ENCODE results near the gene HSD17B1.

Gene HSD17B1

GRCh38 chr17:42547001-42547461 is 5.7 kb upstream of the HSD17B1 start:
- H3F3A ChIP-seq (ENCODE audit: insufficient read depth, low read length) = no peaks in the 10 kb centered on the region
- H3K9ac ChIP-seq (ENCODE audit: low read length) = no peak overlapping the region
- no peak overlapping the region for H3K27ac ChIP-seq (ENCODE audit: low read length)
- H3K4me3 ChIP-seq (ENCODE audit: low read length) = no peak overlapping the region
- H3K79me2 ChIP-seq (ENCODE audit: low read length) = no peaks in the 10 kb centered on the region
- no peaks in the 10 kb centered on the region for H3K9me2 ChIP-seq (replicated peaks; ENCODE audit: insufficient read depth, low read length)
- H3K27me3 ChIP-seq (replicated peaks; ENCODE audit: insufficient read depth, low read length) = no peaks in the 10 kb centered on the region
- H3K4me2 ChIP-seq (ENCODE audit: low read depth, low read length) = no peak overlapping the region
- H3K4me1 ChIP-seq (ENCODE audit: low read length) = 0 out of 2 replicates have a peak, but pooled peaks cover 4% of the 10 kb centered on the region
- no peak for TF ChIP-seq EZH2 (optimal IDR thresholded peaks at IDR 0.05; ENCODE audit: low read depth, low read length)
- TF ChIP-seq EZH2phosphoT487 (IDR thresholded peaks at IDR 0.05; ENCODE audit: low read length) = no peak
- TF ChIP-seq CTCF (IDR thresholded peaks at IDR 0.05; ENCODE audit: low read length) = no peak
- no peak overlapping the region for H2AFZ ChIP-seq (ENCODE audit: low read length)
- no peaks in the 10 kb centered on the region for H4K20me1 ChIP-seq (ENCODE audit: insufficient read depth, low read length)
- no peaks in the 10 kb centered on the region for H3K36me3 ChIP-seq (replicated peaks; ENCODE audit: insufficient read depth, low read length)
- DNase-seq = no peak
- no peaks in the 10 kb centered on the region for H3K9me3 ChIP-seq (replicated peaks; ENCODE audit: insufficient read depth, low read length)

- Histone ChIP-seq H3K4me1 (ENCODE audit: low read length) (0 out of 2 replicates have a peak, but pooled peaks cover 4% of the 10 kb centered on the region), H3K4me3 (ENCODE audit: low read length) (peak overlapping the region; percentile 50), H4K20me1 (ENCODE audit: insufficient read depth, low read length) (no peaks in the 10 kb centered on the region), H2AFZ (ENCODE audit: low read length) (0 out of 2 replicates have a peak overlapping the region, but pooled peaks have one; percentile 45), H3K9ac (ENCODE audit: low read length) (no peak overlapping the region), H3K9me2 (replicated peaks; ENCODE audit: insufficient read depth, low read length) (no peaks in the 10 kb centered on the region), H3F3A (ENCODE audit: insufficient read depth, low read length) (no peaks in the 10 kb centered on the region), H3K27me3 (replicated peaks; ENCODE audit: insufficient read depth, low read length) (no peaks in the 10 kb centered on the region), H3K4me2 (ENCODE audit: low read depth, low read length) (peak overlapping the region; percentile 76), H3K27ac (ENCODE audit: low read length) (no peak overlapping the region), H3K36me3 (replicated peaks; ENCODE audit: insufficient read depth, low read length) (no peaks in the 10 kb centered on the region), H3K79me2 (ENCODE audit: low read length) (no peaks in the 10 kb centered on the region), H3K9me3 (replicated peaks; ENCODE audit: insufficient read depth, low read length) (no peaks in the 10 kb centered on the region)
- no peak for DNase-seq
- no peak for TF ChIP-seq EZH2phosphoT487 (IDR thresholded peaks at IDR 0.05; ENCODE audit: low read length)
- no peak for TF ChIP-seq EZH2 (optimal IDR thresholded peaks at IDR 0.05; ENCODE audit: low read depth, low read length)
- no peak for TF ChIP-seq CTCF (IDR thresholded peaks at IDR 0.05; ENCODE audit: low read length)
These were observed 5.0 kb upstream of the HSD17B1 start for GRCh38 chr17:42547698-42548069.

- H3K9ac ChIP-seq (ENCODE audit: low read length) = no peak overlapping the region
- no peaks in the 10 kb centered on the region for H3K36me3 ChIP-seq (replicated peaks; ENCODE audit: insufficient read depth, low read length)
- peak overlapping the region; percentile 76 for H3K4me2 ChIP-seq (ENCODE audit: low read depth, low read length)
- 0 out of 2 replicates have a peak, but pooled peaks cover 4% of the 10 kb centered on the region for H3K4me1 ChIP-seq (ENCODE audit: low read length)
- no peaks in the 10 kb centered on the region for H3F3A ChIP-seq (ENCODE audit: insufficient read depth, low read length)
- no peaks in the 10 kb centered on the region for H4K20me1 ChIP-seq (ENCODE audit: insufficient read depth, low read length)
- no peak overlapping the region for H3K27ac ChIP-seq (ENCODE audit: low read length)
- no peaks in the 10 kb centered on the region for H3K27me3 ChIP-seq (replicated peaks; ENCODE audit: insufficient read depth, low read length)
- H3K4me3 ChIP-seq (ENCODE audit: low read length) = peak overlapping the region; percentile 50
- no peaks in the 10 kb centered on the region for H3K9me3 ChIP-seq (replicated peaks; ENCODE audit: insufficient read depth, low read length)
- 0 out of 2 replicates have a peak overlapping the region, but pooled peaks have one; percentile 45 for H2AFZ ChIP-seq (ENCODE audit: low read length)
- peak; percentile 76 for DNase-seq
- no peak for TF ChIP-seq EZH2phosphoT487 (IDR thresholded peaks at IDR 0.05; ENCODE audit: low read length)
- TF ChIP-seq CTCF (IDR thresholded peaks at IDR 0.05; ENCODE audit: low read length) = peak; percentile 53
- TF ChIP-seq EZH2 (optimal IDR thresholded peaks at IDR 0.05; ENCODE audit: low read depth, low read length) = no peak
- H3K79me2 ChIP-seq (ENCODE audit: low read length) = no peaks in the 10 kb centered on the region
- H3K9me2 ChIP-seq (replicated peaks; ENCODE audit: insufficient read depth, low read length) = no peaks in the 10 kb centered on the region
These were observed 4.5 kb upstream of the HSD17B1 start for GRCh38 chr17:42548070-42548837.
